SK-N-SH (cell line): ENCODE measurements around the gene VPS52.

Experiments used
- CTCF ChIP-seq: fragments of 200-600 bp; sonication (generic); IDR thresholded peaks from 2 replicates; pipeline ENCODE4 v1.6.1; 2017; ENCODE audit warnings: antibody characterized with exemption, mild to moderate bottlenecking, moderate library complexity
- EP300 ChIP-seq, 2 experiments: IDR thresholded peaks; 2 replicates each; pipeline versions ENCODE4 v1.4.0 to v1.6.1; 2012; ENCODE audit warnings: borderline replicate concordance in 1 of 2, low read depth in 1 of 2, low read length in 1 of 2
- FOXM1 ChIP-seq: IDR thresholded peaks from 2 replicates; pipeline ENCODE4 v1.4.0; 2012; ENCODE audit warnings: low read depth, mild to moderate bottlenecking
- JUND ChIP-seq: IDR thresholded peaks from 2 replicates; pipeline ENCODE4 v1.4.0; 2012
- MAX ChIP-seq: IDR thresholded peaks from 2 replicates; pipeline ENCODE4 v1.4.0; 2012; ENCODE audit warnings: low read depth
- MXI1 ChIP-seq: IDR thresholded peaks from 2 replicates; pipeline ENCODE4 v1.6.1; 2012; ENCODE audit warnings: mild to moderate bottlenecking, low read depth, low read length, improper control_type of control experiment
- PBX3 ChIP-seq: IDR thresholded peaks from 2 replicates; pipeline ENCODE4; 2012
- POLR2AphosphoS5 ChIP-seq: IDR thresholded peaks from 2 replicates; pipeline ENCODE4 v1.6.1; 2012; ENCODE audit warnings: low read depth, low read length
- RAD21 ChIP-seq: IDR thresholded peaks from 2 replicates; pipeline ENCODE4 v1.6.1; 2012; ENCODE audit warnings: mild to moderate bottlenecking, low read length
- REST ChIP-seq: IDR thresholded peaks from 2 replicates; pipeline ENCODE4 v1.6.1; 2012; ENCODE audit warnings: mild to moderate bottlenecking, low read depth, low read length, moderate library complexity
- RXRA ChIP-seq: IDR thresholded peaks from 2 replicates; pipeline ENCODE4 v1.4.0; 2012; ENCODE audit warnings: low read depth, mild to moderate bottlenecking, borderline replicate concordance

- TF ChIP-seq MXI1 (no peak), CTCF (no peak), MAX (no peak), EP300 (IDR thresholded peaks at IDR 0.05; ENCODE audit: borderline replicate concordance in 1 of 2, low read depth in 1 of 2, low read length in 1 of 2) (no peak), FOXM1 (no peak), RAD21 (no peak), POLR2AphosphoS5 (no peak), RXRA (no peak), REST (no peak), PBX3 (no peak), JUND (no peak)
These were observed 18.2 kb upstream of the VPS52 start for GRCh38 chr6:33289784-33290315.
